GM12865 (cell line): ENCODE results near the gene ENDOV.
"Not testable (repeated sequence)": the region's sequence is repeated elsewhere in the genome, so short reads cannot be mapped to it uniquely, and the experiment has no call there.

ENCODE experiments used
- DNase-seq: peaks from one replicate; pipeline ENCODE4 v3.0.0; 2010; ENCODE audit warnings: low read depth
- H3K4me3 ChIP-seq: 2 replicates; pipeline ENCODE4 v1.5.1; 2011; ENCODE audit warnings: mild to moderate bottlenecking, low read depth, low read length, control low read depth
- CTCF ChIP-seq: IDR thresholded peaks from 2 replicates; pipeline ENCODE4 v1.5.1; 2011; ENCODE audit warnings: low read length, control low read depth, low read depth, inconsistent platforms; ENCODE audit not compliant: insufficient read depth; ENCODE audit errors: missing control alignments

ENDOV gene

GRCh38 chr17:80394629-80395216 lies 20.2 kb upstream of the ENDOV start:
- DNase-seq, result no peak
- no peak overlapping the region for H3K4me3 ChIP-seq
- no peak for TF ChIP-seq CTCF

- no peak overlapping the region for H3K4me3 ChIP-seq
- no peak for DNase-seq
- TF ChIP-seq CTCF, result no peak
These were observed 19.4 kb upstream of the ENDOV start for GRCh38 chr17:80395402-80396151.

GRCh38 chr17:80396157-80397033 lies 18.6 kb upstream of the ENDOV start:
- no peak overlapping the region for H3K4me3 ChIP-seq
- no peak for TF ChIP-seq CTCF
- no peak for DNase-seq

- no peak for DNase-seq
- no peak overlapping the region for H3K4me3 ChIP-seq
- no peak for TF ChIP-seq CTCF
These were observed 18.0 kb upstream of the ENDOV start for GRCh38 chr17:80397034-80397387.

- DNase-seq, result no peak
- TF ChIP-seq CTCF, result no peak
- H3K4me3 ChIP-seq, result no peak overlapping the region
These were observed 17.3 kb upstream of the ENDOV start for GRCh38 chr17:80397686-80398085.

GRCh38 chr17:80401086-80401485 lies 13.9 kb upstream of the ENDOV start:
- not testable (repeated sequence) for DNase-seq

GRCh38 chr17:80402102-80402501 lies 12.9 kb upstream of the ENDOV start:
- DNase-seq, H3K4me3 ChIP-seq: not testable (repeated sequence)

More at GRCh38 chr17:80401086-80401485, 13.9 kb upstream of the ENDOV start:
- H3K4me3 ChIP-seq, result not testable (repeated sequence)

- TF ChIP-seq CTCF, result no peak
- no peak overlapping the region for H3K4me3 ChIP-seq
- DNase-seq, result no peak
These were observed 12.0 kb upstream of the ENDOV start for GRCh38 chr17:80402959-80403358.
